Vagina (tissue), 2 donors: ENCODE data around the gene ARHGAP27. TPM values are rescaled to one million over a fixed set of nuclear protein-coding genes. Genes with fewer than 3 reads are reported as not detected.

Source experiments
- DNase-seq, 2 donors: peaks; one replicate each; pipeline ENCODE4 v3.0.0-alpha.2; 2017; ENCODE audit errors: extremely low spot score in 2 of 2
- H3K27ac ChIP-seq: fragments of 200-600 bp; sonication (generic); one replicate; pipeline ENCODE4 v1.5.1; 2019
- H3K27me3 ChIP-seq: fragments of 200-600 bp; sonication (generic); one replicate; pipeline ENCODE4 v1.5.1; 2019
- H3K36me3 ChIP-seq, 2 donors: fragments of 200-600 bp; sonication (generic); one replicate each; pipeline ENCODE4 v1.5.1; 2017 to 2019
- H3K4me1 ChIP-seq: fragments of 200-600 bp; sonication (generic); one replicate; pipeline ENCODE4 v1.5.1; 2019
- H3K4me3 ChIP-seq, 2 donors: fragments of 200-600 bp; sonication (generic); 1 replicate in 1 of 2; 2 replicates in 1 of 2; pipeline ENCODE4 v1.5.1; 2016 to 2019
- H3K9me3 ChIP-seq: fragments of 200-600 bp; sonication (generic); one replicate; pipeline ENCODE4 v1.5.1; 2019
- CTCF ChIP-seq, 3 experiments: fragments of 450-650 bp in 2 of 3; fragments of 200-600 bp in 1 of 3; sonication (generic) in 1 of 3; IDR thresholded peaks; one replicate each; pipeline ENCODE4 v1.5.1; 2017 to 2019; ENCODE audit warnings: antibody characterized with exemption in 3 of 3, mild to moderate bottlenecking in 2 of 3, moderate library complexity in 2 of 3
- POLR2A ChIP-seq, 2 donors: fragments of 450-650 bp; IDR thresholded peaks; one replicate each; pipeline ENCODE4 v1.6.1; 2017; ENCODE audit warnings: antibody characterized with exemption in 2 of 2, mild to moderate bottlenecking in 2 of 2, moderate library complexity in 2 of 2
- POLR2AphosphoS5 ChIP-seq, 2 donors: sonication (generic); formaldehyde crosslinking; IDR thresholded peaks; one replicate each; pipeline ENCODE4 v1.9.0; 2017; ENCODE audit warnings: antibody characterized with exemption in 2 of 2, mild to moderate bottlenecking in 2 of 2, low read depth in 1 of 2; ENCODE audit not compliant: insufficient read depth in 1 of 2
- intact Hi-C: fragments of 100-400 bp; cut with DNase I; formaldehyde crosslinking; loops from one replicate; pipeline ENCODE4 v1.15.1; 2023
- total RNA-seq: library from RNA; depleted of rRNA; stranded (reverse); fragments of >200 nt; gene quantifications from one replicate; pipeline ENCODE4 v1.2.3, GENCODE V29; 2016

ARHGAP27 gene
- total RNA-seq, 1 donor from 2014 or later, result 80.0 TPM

DNA sequence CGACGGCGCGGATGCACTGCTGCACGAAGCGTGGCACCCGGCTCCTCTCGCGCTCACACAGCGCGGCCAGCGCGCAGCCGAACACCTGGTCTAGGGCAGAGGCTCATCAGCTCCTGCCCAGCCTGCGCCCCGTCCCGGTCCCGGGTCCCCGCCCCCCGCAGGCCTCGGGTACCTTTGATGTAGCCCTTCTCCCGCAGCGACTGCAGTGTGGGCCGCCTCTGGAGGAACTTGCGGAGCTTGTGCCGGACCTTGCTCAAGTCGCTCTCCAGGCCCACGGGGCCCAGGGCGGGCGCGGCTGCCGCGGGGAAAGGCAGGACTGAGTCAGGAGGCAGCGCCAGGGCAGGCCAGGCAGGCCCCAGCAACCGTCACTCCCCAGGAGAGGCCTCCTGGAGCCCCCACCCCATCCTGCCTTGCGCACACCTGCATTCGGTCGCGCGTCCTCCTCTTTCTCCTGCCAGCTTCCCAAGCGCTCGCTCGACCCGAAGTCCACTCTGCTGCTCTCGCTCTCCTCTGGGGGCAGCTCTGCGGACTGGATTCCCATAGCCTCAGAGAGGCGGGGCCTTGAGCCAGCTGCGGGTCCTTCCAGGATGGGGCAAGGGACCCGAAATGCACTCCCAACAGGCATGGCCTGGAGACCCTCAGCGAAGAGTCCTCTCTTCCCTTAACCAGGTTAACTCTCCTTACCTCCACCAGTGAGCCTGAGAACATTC, 36.0 kb downstream of the ARHGAP27 start:
- no peaks in the 10 kb centered on the region for H3K9me3 ChIP-seq
- intact Hi-C loops, result no loop called here
- peaks cover 0 to 20% of the 10 kb centered on the region in 2 donors for H3K36me3 ChIP-seq
- peaks cover 14% of the 10 kb centered on the region for H3K4me1 ChIP-seq
- no peak for DNase-seq
- no peak overlapping the region for H3K27ac ChIP-seq
- TF ChIP-seq CTCF (IDR thresholded peaks at IDR 0.05) (no peak), POLR2A (IDR thresholded peaks at IDR 0.05) (no peak), POLR2AphosphoS5 (IDR thresholded peaks at IDR 0.05; ENCODE audit: insufficient read depth in 1 of 2, low read depth in 1 of 2) (no peak)
- H3K4me3 ChIP-seq, result no peak overlapping the region
- no peaks in the 10 kb centered on the region for H3K27me3 ChIP-seq

- Histone ChIP-seq H3K36me3 (peaks cover 0 to 20% of the 10 kb centered on the region in 2 donors), H3K27ac (no peak overlapping the region), H3K4me1 (peaks cover 14% of the 10 kb centered on the region), H3K27me3 (no peaks in the 10 kb centered on the region), H3K4me3 (peak overlapping the region; percentile 21 to 31), H3K9me3 (no peaks in the 10 kb centered on the region)
- intact Hi-C loops, result no loop called here
- TF ChIP-seq POLR2AphosphoS5 (IDR thresholded peaks at IDR 0.05; ENCODE audit: insufficient read depth in 1 of 2, low read depth in 1 of 2), result no peak
- no peak for TF ChIP-seq POLR2A (IDR thresholded peaks at IDR 0.05)
- no peak for TF ChIP-seq CTCF (IDR thresholded peaks at IDR 0.05)
- no peak for DNase-seq
These were observed 36.9 kb downstream of the ARHGAP27 start for GRCh38 chr17:45395569-45396415.

GRCh38 chr17:45394913-45395568, 37.6 kb downstream of the ARHGAP27 start:
- Histone ChIP-seq H3K36me3 (peaks cover 0 to 20% of the 10 kb centered on the region in 2 donors), H3K4me1 (peaks cover 14% of the 10 kb centered on the region), H3K9me3 (no peaks in the 10 kb centered on the region), H3K4me3 (peak overlapping the region; percentile 21 to 31), H3K27ac (no peak overlapping the region), H3K27me3 (no peaks in the 10 kb centered on the region)
- no peak for DNase-seq
- intact Hi-C loops, result no loop called here
- no peak for TF ChIP-seq POLR2A (IDR thresholded peaks at IDR 0.05)
- TF ChIP-seq POLR2AphosphoS5 (IDR thresholded peaks at IDR 0.05; ENCODE audit: insufficient read depth in 1 of 2, low read depth in 1 of 2), result peak in 1 of 2 donors; percentile 39
- TF ChIP-seq CTCF (IDR thresholded peaks at IDR 0.05), result peak in 2 of 3 experiments; percentile 55 to 69

- intact Hi-C loops, result no loop called here
- H3K36me3 ChIP-seq, result peaks cover 0 to 20% of the 10 kb centered on the region in 2 donors
- TF ChIP-seq POLR2AphosphoS5 (IDR thresholded peaks at IDR 0.05; ENCODE audit: insufficient read depth in 1 of 2, low read depth in 1 of 2) (no peak), POLR2A (IDR thresholded peaks at IDR 0.05) (no peak), CTCF (IDR thresholded peaks at IDR 0.05) (no peak)
These were observed 38.1 kb downstream of the ARHGAP27 start for GRCh38 chr17:45394564-45394912.

More at GRCh38 chr17:45394564-45394912, 38.1 kb downstream of the ARHGAP27 start:
- no peak for DNase-seq
- Histone ChIP-seq H3K9me3 (no peaks in the 10 kb centered on the region), H3K27ac (no peak overlapping the region), H3K4me1 (peaks cover 14% of the 10 kb centered on the region), H3K4me3 (no peak overlapping the region), H3K27me3 (no peaks in the 10 kb centered on the region)
